NK-92 (cell line): ENCODE measurements around the gene LHX6.

ENCODE experiments used
- DNase-seq: peaks from one replicate; lab custom pipeline; 2025; ENCODE audit not compliant: unreplicated experiment; lab: John Stamatoyannopoulos, UW

The LHX6 gene

GRCh38 chr9:122236681-122237080 lies 7.9 kb upstream of the LHX6 start:
- no peak for DNase-seq

GRCh38 chr9:122234022-122234748 lies 5.4 kb upstream of the LHX6 start:
- no peak for DNase-seq

- DNase-seq, result no peak
Observed at GRCh38 chr9:122232796-122233306, 4.1 kb upstream of the LHX6 start.

- no peak for DNase-seq
Observed at GRCh38 chr9:122229485-122229837, 704 bp upstream of the LHX6 start.

GRCh38 chr9:122228191-122228567 lies 578 bp downstream of the LHX6 start:
- DNase-seq, result no peak

- no peak for DNase-seq
Observed at GRCh38 chr9:122227575-122227900, 1.2 kb downstream of the LHX6 start.

GRCh38 chr9:122226758-122227574 lies 1.8 kb downstream of the LHX6 start:
- no peak for DNase-seq

- no peak for DNase-seq
Observed at GRCh38 chr9:122226142-122226757, 2.5 kb downstream of the LHX6 start.

- DNase-seq, result no peak
Observed at GRCh38 chr9:122225312-122226141, 3.2 kb downstream of the LHX6 start.

DNA sequence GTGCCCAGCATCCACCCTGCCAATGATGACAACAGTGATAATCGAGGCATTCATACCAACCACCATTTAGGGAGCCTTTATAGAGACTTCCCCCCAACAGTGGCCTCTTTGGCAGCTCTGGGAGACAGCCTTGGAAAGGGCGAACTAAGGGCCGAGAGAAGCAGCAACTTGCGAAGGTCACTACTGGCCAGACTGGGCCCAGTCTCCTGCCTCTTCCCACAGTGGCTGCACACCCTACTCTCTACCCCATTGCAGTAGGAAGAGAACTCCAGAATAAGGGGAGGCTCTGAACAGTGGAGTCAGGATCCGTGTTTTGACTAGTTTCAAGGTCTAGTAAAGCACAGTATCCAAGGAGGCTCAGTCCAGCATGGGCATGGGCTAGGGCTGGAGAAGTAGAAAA lies 5.3 kb downstream of the LHX6 start:
- DNase-seq, result no peak

DNA sequence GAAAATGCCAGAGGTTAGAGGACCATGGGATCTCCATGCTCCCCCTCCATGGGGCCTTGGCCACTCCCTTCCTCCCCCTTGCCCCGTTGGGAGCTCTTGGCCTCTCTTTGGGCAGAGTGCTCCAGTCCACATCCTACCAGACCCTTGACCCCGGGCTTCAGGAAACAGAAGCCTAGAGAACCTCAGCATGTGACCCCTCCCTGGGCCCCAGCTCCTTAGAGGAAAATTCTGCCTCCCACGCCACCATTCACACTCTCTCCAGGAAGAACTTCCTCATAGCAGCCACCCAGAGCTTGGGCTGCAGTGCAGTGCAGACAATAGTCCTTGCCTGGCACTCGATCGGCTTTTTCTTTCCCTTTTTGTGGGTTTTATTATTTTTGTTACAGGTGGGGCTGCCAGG lies 6.0 kb downstream of the LHX6 start:
- no peak for DNase-seq

GRCh38 chr9:122221183-122221811 lies 7.5 kb downstream of the LHX6 start:
- DNase-seq, result no peak

DNA sequence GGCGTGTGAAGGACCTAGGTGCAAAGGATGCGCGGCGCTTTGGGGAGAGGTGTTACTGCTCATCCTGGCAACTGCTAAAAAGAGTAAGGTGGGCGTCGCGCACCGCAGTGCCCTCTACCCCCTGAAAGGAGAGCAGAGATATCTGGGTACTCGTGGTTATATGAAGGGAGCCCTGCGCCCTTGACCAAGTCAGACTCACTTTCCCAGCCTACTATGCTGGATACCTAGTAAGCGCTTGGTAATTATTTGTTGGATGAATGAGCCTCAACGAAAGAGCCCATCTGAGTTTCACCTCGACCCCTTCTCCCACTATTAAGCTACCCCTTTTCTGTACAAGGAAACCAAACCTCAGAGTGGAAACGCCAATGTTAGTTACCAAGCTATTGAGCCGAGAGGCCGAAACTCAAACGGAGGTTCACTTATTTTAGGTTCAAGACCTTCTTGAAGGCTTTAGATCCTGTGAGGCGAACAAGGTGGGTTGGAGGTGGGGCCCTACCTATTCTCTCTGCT lies 8.0 kb downstream of the LHX6 start:
- no peak for DNase-seq

DNA sequence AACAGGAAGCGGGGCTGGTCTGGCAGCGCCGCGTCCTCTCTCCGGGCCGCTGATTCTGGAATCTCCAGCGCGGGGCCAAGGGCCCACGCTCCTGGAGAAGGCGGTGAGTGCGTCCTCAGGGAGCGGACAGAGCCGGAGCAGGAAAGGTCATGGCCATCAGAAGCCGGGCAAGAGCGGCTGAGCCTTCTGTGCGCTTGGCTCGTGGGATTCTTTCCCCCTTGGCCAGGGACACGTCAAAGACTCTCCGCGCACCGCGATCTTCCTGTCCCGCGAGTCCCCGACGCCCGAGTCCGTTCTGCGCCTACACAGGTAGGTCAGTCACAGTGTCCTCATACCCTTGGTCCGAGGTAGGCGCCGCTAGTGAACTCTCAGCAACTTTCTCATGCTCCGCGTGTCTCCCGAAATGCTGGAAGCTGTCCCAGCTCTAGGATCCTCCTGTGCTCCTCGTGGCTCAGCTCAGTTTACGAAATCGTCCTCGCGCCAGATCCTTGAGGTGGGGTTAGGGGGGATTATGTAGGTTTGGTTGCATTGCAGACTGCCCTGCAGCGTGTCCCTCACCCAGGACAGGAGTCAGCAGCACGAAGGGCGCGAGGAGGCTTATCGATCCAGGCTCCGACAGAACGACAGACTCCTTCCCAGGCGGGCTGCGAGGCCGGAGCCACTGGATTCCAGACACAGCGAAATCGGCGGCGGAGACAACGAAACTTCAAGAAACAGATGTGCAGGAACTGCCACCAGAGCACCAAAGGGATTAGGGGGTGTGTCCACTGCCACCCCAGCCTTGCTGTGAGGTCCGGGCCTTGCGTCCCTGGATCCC lies 8.7 kb downstream of the LHX6 start:
- no peak for DNase-seq

DNA sequence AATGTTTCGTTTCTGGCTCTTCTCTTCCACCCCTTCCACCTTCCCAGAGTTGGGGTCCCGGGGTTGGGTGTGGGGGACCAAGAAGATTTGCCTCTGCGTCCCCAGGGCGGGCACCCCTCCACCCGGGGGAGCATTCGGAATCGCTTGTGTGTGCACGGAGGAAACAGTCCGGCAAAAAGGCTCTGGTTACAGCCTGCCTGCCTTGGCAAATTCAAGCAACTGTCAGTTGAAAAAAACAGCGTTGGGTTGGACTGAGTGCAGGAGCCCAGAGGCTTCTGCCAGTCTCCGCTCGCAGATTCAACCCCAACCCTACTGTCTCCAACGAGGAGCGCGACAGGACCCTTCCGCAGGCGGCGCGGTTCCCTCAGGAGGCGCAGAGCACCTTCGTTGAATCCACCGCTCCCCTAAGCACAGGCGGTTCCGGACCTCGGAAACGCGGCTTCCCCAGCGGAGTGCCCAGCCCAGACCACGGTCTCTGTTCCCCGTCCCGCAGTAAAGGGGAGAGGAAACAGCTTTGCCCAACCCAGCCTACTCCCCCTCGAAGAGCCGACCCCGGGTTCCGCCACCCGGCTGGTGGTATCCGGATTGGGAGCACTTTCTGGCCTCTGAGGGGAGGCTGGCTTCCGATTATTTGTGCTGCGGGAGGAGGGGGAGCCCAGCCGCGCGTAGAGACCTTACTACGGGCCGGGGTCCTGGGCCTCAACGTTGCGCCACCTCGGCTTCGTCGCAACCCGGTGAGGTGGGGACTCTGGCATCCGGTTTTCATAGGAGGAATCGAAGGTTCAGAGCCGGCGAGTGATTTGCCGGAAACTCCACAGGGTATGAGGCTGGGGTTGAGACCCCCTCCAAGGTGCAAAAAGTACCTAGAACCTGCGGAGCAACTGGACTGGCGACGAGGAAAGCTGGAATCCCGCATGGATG lies 9.6 kb downstream of the LHX6 start:
- no peak for DNase-seq

DNA sequence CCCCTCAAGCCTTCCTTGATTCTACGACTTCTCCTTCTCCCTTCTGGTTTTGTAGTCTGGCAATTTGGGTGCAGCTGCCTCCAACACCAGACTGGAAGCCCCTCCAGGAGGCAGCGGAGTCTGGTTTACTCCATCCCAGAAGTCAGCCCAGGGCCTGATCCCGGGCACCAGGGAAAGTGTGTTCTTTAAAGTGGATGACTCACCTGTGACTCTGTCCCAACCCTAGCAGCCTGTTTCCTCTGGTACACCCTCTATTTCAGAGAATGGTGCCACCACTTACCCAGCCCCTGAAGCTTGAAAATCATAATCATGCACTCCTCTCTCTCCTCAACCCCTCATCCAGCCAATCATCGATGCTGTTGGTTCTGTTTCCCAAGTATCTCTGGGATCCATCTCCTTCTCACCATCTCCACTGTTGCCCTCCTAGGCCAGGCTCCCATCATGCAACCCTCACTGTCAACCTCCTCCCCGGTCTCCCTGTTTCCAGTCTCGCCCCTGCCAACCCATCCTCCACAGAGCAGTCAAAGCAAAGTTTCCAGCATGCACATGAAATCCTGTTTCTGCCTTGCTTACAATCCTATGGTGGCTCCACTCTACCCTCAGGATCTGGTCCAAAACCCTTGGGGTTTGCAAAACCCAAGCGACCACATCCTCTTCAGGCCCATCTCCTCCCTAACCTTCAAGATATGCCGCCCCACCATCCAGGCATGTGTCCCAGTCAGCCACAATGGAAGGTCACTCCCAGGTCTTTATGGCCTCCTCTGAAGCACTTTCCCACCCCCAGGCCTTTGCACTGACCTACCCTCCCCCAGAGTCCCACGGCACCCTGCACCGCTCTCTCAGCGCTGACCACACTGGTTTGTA lies 10.5 kb downstream of the LHX6 start:
- DNase-seq, result no peak

- no peak for DNase-seq
Observed at GRCh38 chr9:122217640-122218039, 11.1 kb downstream of the LHX6 start.
